ENCODE measurements around the gene RSPO1.
"Not testable (repeated sequence)": the region's sequence is repeated elsewhere in the genome, so short reads cannot be mapped to it uniquely, and the experiment has no call there.

Gene RSPO1, protein sequence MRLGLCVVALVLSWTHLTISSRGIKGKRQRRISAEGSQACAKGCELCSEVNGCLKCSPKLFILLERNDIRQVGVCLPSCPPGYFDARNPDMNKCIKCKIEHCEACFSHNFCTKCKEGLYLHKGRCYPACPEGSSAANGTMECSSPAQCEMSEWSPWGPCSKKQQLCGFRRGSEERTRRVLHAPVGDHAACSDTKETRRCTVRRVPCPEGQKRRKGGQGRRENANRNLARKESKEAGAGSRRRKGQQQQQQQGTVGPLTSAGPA

DNA sequence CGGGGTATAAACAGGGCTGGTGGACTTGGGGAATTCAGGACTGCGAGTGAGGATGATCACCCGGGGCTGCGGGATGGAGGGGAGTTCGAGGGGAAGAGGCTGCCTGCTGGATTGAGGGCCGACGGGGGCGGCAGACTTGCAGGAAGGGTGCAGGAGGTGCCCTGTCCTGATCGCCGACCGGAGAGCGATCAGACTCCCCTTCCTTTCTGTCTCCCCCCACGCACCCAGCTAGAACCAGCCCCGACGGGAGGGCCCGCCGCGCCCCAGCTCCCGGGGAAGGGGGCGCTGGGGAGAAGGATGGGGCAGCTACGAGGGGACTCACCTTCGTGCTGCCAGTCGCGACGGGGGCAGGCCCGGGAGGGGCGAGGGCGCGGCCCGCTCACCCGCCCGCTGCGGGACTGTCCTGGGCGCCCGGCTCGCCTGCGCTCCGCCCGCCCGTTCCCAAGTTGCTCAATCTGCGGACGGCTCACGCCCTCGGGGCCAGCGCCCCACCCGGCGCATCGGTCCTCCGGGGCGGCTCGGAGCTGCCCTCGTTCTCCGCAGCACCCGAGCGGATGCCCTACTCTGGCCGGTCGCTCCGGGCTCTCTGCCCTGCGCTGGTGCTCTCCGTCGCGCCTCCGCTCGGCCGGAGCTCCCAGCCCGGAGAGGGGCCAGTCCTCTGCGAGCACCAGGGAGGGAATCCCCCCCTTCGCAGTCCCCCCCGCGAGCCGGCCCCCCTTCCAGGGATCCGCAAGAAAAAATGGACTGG, at the start of gene RSPO1:
TSS of gene RSPO1 (minus strand) at position 649 of the 748 bp plus-strand sequence. CDS start 5,231 bp downstream, outside the sequence.
- DNase-seq = no peak

GRCh38 chr1:37684182-37684581, 49.5 kb upstream of the RSPO1 start:
- not testable (repeated sequence) for DNase-seq

GRCh38 chr1:37682334-37682987, 47.8 kb upstream of the RSPO1 start:
- DNase-seq = peak; percentile 83

GRCh38 chr1:37680933-37681332, 46.2 kb upstream of the RSPO1 start:
- DNase-seq = no peak

- no peak for DNase-seq
Observed at GRCh38 chr1:37677808-37678207, 43.1 kb upstream of the RSPO1 start.

GRCh38 chr1:37677143-37677439, 42.4 kb upstream of the RSPO1 start:
- no peak for DNase-seq

DNA sequence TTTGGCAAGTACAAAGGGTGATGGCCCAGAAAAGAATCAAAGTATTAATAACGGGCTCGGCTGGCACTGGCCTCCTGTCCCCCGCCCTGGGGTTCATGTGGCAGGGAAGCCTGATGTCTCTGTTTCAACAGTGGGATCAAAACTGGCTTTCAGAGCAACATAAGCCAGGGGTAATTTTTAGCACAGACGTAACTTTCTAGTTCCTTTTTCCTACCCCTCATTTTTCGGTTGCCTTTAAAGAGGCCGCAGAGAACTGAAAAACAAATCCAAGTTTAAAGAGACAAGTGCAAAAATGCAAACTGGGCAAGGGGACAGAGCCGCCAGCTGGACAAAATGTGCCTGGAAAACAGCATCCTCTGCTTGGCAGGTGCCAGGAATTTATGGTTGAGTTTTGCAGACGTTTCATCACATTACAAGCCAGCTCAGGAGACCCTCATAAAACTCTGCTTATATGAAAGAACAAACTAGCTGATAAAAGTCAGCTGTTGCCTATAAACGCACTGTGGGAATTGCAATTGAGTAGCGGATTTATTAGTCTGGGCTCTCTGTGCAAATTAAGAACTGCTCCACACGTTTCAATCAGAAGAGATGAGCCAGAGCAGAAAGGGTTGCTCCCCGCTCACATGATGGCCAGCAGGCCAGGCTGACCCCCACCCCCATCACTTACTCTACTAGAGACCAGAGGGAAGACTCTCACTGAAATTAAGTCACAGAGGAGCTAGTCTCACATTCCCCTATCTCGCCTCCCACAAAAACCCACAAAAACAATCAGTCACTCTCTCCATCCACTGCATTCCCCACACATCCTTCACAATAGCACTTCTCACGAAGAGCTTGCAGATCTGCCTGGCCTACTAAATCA, 41.8 kb upstream of the RSPO1 start:
- no peak for DNase-seq

GRCh38 chr1:37673920-37674319, 39.2 kb upstream of the RSPO1 start:
- no peak for DNase-seq

DNA sequence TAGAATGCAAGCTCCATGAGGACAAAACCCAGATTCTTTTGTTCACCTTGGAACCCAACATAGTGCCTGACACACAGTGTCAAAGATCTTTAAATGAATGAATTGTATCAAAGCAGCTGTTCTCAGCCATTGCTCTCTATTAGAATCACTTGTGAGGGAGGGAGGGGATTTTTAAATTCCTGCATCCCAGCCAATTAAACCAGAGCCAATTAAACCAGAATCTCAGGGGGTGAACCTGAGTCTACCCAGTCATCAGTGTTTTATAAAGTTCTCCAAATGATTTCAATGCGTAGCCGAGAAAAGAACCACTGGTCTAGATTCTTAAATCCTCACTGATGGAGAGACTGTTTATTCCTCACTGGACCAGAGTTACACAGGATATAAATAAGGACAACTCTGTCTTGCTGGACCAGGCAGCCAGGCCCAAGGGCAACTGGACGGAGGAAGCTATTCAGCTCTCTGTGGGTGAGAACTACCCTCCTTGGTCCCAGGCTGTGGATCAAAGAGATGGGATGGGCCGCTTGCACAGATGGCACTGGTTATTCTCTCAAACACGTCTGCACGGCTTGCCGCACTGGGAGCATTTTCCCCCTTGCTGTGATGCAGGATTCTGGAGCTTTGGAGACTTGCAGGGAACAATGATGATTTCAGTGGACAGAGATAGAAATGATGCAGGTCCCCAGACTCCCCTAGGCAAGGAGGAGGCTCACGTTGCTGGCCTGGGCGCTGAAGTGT, 37.6 kb upstream of the RSPO1 start:
- DNase-seq = no peak

DNA sequence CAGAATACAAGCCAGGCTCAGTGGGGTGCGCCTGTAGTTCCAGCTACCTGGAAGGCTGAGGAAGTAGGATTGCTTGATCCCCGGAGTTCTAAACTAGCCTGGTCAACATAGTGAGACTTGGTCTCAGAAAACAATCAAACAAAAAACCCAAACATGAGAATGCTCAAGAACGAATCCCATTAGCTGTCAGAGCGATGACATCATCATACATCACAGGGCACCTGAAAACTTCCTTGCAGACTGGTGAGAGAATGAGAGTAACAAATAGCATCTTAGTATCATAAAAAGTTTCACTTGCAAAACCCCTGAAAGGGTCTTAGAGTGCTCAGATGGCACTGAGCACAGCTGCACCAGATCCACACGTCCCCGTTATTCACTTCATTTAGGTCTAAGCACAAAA, 36.6 kb upstream of the RSPO1 start:
- DNase-seq = no peak

DNA sequence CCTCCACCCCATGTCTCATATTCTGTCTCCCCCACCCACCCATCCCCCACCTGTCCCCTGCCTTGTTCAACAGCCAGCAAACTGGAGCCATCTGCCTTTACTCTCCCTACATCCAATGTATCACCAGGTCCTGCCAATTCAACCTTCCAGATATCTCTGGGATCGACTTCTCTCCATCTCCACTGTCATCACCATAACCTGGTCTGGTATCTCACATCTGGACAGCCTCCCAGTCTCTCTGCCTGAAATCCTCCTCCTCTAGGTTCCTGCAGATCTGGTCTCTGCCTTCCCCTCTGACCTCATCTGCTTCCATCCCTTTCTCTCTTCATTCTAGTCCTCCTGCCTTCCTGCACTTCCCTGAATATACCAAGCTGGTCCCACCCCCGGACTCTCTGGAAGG, 35.4 kb upstream of the RSPO1 start:
- no peak for DNase-seq

DNA sequence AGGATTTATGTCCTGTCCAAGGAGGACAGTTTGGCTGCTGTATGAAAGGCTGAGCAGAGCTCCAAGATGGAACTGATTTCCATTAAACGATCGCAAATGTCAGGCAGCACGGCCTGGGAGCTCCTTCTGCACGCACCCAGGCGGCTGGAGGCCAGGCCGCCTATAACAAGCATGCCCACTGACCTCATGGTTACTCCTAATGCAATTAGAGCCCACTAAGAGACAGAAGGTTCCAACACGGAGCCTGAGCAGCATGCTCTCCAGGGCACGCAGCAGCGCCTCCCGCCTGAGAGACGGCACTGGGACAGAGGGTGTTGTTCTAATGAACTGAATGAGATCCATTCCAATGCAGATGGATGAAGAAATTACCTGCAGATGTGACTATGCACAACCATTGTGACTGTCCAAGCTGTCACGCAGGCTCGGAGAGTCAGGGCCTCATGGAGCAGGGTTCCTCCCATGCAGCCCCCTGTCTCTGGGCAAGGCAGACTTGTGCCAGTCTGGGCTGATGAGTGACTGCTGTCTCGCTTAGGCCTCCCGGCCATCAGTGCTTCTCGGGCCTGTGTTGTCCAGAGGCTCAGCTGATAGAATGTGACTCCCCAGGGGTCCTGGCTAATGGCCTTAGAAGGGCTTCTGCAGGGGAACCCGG, 32.5 kb upstream of the RSPO1 start:
- DNase-seq = no peak

DNA sequence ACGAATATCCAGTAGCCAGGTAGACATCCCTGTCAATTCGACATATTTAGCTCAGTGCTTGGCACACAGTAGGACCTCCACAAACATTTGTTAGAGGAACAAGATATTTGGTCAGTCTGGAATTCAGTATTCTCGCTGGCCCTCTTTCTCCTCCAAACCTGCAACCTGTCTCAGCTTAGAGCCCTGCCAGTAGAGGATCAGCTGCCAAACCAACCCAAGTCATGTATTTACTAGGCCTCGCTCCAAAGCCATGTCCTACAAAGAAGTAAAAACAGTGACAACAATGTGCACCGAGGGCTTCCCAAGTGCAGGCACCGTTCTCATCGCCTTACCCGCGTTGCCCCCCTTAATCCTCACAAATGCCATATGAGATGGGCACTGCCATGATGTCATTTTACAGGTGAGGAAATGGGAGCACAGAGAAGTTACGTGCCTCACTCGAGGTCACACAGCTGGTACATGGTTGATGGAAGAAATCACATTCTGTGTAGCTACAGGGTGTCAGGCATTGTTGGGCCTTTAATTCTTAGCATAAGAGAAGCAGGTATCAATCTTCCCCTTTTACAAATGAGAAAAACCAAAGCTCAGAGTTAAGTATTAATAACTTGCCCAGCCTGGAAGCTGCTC, 31.7 kb upstream of the RSPO1 start:
- no peak for DNase-seq

GRCh38 chr1:37663426-37664000, 28.8 kb upstream of the RSPO1 start:
- no peak for DNase-seq

DNA sequence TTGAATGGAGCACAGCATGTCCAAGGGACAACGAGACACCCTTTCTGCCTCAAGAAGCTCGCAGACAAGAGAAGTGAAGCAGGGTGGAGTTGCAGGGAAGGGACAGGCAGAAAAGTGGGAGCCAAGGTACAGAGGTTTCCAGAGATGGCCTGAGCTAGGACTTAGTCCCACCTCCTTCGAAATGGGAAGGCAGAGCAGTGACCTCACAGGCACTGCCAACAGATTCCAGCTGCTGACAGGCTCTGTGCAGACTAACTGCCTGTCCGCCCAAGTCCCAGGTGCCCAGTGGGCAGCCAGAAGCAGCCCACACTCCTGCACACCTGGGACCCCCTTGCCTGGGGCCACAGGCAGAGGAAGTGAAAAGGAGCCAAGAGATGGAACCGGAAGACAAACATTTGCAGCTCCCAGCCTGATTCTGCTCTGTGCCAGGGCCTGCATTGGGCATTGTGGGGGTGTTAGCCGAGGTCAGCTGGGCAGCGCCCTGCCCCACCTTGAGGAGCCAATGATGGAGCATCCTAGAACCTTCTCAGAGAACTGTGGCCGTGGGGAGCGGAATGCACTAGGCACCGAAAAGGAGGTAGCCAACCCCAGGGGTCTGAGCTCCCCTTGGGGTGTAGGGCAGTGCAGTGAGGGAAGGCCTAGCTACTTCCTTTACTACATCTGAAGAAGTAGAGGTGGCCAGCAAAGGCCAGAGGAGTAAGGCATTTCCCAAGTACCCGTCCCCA, 27.5 kb upstream of the RSPO1 start:
- no peak for DNase-seq

DNA sequence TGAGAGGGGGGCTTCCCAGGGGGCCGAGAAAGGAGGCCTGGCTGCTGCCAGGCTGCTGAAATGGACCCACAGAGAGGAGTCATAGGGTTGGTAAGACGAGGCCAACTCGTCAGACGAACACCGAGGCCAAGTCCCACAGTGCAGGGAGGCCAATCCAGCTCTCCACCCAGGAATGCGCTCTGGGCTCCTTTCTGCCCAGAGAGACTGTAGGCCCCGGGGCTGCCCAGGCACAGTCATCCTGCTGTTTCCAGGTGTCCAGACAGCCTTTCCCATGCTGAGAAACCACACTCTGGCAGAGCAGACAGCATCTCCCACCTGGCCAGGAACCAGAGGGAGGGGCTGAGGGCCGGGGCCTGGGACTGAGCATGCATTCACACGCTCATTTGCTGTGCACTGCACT, 26.7 kb upstream of the RSPO1 start:
- no peak for DNase-seq

DNA sequence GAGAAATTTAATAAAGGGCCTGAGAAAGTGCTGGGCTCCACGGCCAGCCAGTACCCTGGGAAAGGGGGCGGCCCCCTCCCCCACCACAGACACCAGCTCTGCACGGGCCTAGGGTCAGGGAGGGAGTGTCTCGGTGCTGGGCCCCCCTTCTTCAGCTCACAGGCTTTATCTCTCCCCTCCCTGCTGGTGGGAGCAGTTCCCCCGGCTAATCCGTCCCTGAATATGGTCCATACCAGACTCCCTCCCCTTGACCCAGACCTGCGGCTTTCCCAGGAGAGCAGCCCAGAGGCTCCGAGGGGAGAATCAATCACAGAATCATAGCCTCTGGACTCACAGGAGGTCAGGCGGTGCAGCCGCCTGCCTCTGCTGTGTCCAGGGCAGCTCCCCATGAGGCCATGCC, 26.0 kb upstream of the RSPO1 start:
- no peak for DNase-seq

DNA sequence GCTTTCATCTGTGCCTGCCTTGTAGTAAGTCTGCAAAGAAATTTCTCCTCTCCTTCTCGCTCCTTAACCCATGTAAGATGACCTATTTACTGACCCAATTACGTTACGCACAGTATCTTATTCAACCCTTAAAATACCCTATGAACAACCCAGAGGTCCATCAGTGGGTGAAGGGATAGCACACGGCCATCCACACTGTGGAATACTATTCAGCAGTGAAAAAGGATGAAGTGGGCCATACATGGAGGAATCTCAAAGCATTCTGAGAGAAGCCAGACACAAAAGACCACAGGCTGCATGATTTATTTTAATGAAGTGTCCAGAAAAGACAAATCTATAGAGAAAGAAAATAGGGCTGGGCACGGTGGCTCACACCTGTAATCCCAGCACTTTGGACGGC, 23.8 kb upstream of the RSPO1 start:
- DNase-seq = no peak

- no peak for DNase-seq
Observed at GRCh38 chr1:37657620-37658412, 23.1 kb upstream of the RSPO1 start.

DNA sequence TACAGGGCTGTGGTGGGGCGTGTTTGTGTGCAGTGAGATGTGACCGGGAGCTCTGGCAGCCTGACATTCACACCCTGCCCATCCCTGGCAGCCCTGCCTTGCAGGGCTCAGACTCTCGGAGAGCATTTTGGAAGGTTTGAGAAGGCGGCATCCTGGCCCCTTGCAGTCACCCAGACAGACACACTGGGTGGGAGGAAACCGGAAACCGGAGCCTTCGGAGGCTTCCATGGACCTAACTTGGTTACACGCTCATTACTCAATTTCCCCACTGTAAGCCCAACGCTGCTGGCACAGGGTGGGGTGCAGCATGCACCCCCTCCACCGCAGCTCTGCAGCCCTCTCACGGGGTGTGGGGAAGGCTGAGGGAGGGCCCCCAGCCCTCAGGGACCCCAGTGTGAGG, 22.2 kb upstream of the RSPO1 start:
- no peak for DNase-seq

Data from CD4-positive, alpha-beta T cell treated with Interleukin-17A for 4 hours (primary cell).